GM13976 (cell line): Measurements from ENCODE around the gene SCRN1.

Source experiments
- DNase-seq: peaks from one replicate; pipeline ENCODE4 v3.0.0; 2012; ENCODE audit warnings: low spot score
- CTCF ChIP-seq: IDR thresholded peaks from 2 replicates; pipeline ENCODE4 v1.5.1; 2012; ENCODE audit warnings: borderline replicate concordance, mild to moderate bottlenecking; ENCODE audit not compliant: insufficient read depth; ENCODE audit errors: extremely low read depth, missing control alignments, control extremely low read depth
- in situ Hi-C: fragments of 300-500 bp; cut with MboI; formaldehyde crosslinking; loops from one replicate; pipeline ENCODE4 v1.12.0; 2022; ENCODE audit warnings: low sequenced_read_pairs, mixed read lengths, inconsistent platforms; ENCODE audit not compliant: unreplicated experiment

The SCRN1 gene

GRCh38 chr7:29975561-29975960 is 14.0 kb downstream of the SCRN1 start:
- no peak for DNase-seq
- no peak for TF ChIP-seq CTCF
- in situ Hi-C loops, result no loop called here

GRCh38 chr7:29974286-29974685 is 15.3 kb downstream of the SCRN1 start:
- TF ChIP-seq CTCF, result no peak
- in situ Hi-C loops, result no loop called here
- DNase-seq, result no peak

- no peak for TF ChIP-seq CTCF
- in situ Hi-C loops, result no loop called here
- no peak for DNase-seq
These were observed 17.3 kb downstream of the SCRN1 start for GRCh38 chr7:29972315-29972669.

GRCh38 chr7:29971566-29972314 is 17.9 kb downstream of the SCRN1 start:
- in situ Hi-C loops, result no loop called here

GRCh38 chr7:29970158-29970557 is 19.4 kb downstream of the SCRN1 start:
- DNase-seq, result no peak
- in situ Hi-C loops, result no loop called here
- no peak for TF ChIP-seq CTCF

More at GRCh38 chr7:29971566-29972314, 17.9 kb downstream of the SCRN1 start:
- DNase-seq, result no peak
- TF ChIP-seq CTCF, result no peak

GRCh38 chr7:29969738-29970137 is 19.9 kb downstream of the SCRN1 start:
- in situ Hi-C loops, result no loop called here
- no peak for DNase-seq
- TF ChIP-seq CTCF, result no peak
